ENCODE results near the gene XPO5. TPM values are rescaled to one million over a fixed set of nuclear protein-coding genes. Genes with fewer than 3 reads are reported as not detected.

Gene XPO5
- polyA plus RNA-seq, 1 donor (not counting 4 experiments of a cell fraction or from before 2014, with no cell fraction given), result 49.9 TPM

- H3K9me3 ChIP-seq (ENCODE audit: control insufficient read depth, low read depth, low read length), result no peaks in the 10 kb centered on the region
- no peak for TF ChIP-seq CTCF (optimal IDR thresholded peaks at IDR 0.05 in 1 of 3, IDR thresholded peaks at IDR 0.05 in 1 of 3, conservative IDR thresholded peaks at IDR 0.05 in 1 of 3; ENCODE audit: extremely low read depth in 1 of 3, insufficient read depth in 2 of 3, low read length in 3 of 3)
- TF ChIP-seq EZH2 (IDR thresholded peaks at IDR 0.05; ENCODE audit: low read length), result no peak
- DNase-seq (ENCODE audit: low read depth, low spot score), result no peak
- H3K4me1 ChIP-seq (ENCODE audit: control insufficient read depth, extremely low read depth, insufficient read depth, low read length), result peaks cover 49% of the 10 kb centered on the region
- H3K4me2 ChIP-seq (ENCODE audit: control insufficient read depth, extremely low read depth, insufficient read depth, low read depth, low read length), result peak overlapping the region; percentile 99
- dilution Hi-C loops (cut with MboI; ENCODE audit: extremely low pct_ligation_motif_present, low sequenced_read_pairs), result no loop called here
- peak overlapping the region; percentile 15 for H2AFZ ChIP-seq (ENCODE audit: control insufficient read depth, low read length)
- peak overlapping the region; percentile 90 for H3K9ac ChIP-seq (ENCODE audit: control insufficient read depth, extremely low read depth, insufficient read depth, low read length)
- H3K36me3 ChIP-seq (ENCODE audit: control insufficient read depth in 2 of 2, extremely low read depth in 1 of 2, insufficient read depth in 2 of 2, low read length in 2 of 2), result peaks cover under 1 to 3% of the 10 kb centered on the region in 2 experiments
- peaks cover 35% of the 10 kb centered on the region for H3K79me2 ChIP-seq (ENCODE audit: control insufficient read depth, insufficient read depth, low read length)
- FAIRE-seq, result no peak
- peak overlapping the region; percentile 88 for H3K27ac ChIP-seq (ENCODE audit: control insufficient read depth, insufficient read depth, low read length)
- no peaks in the 10 kb centered on the region for H4K20me1 ChIP-seq (ENCODE audit: control insufficient read depth, extremely low read depth, insufficient read depth, low read length)
- H3K4me3 ChIP-seq (ENCODE audit: control insufficient read depth in 2 of 3, extremely low read depth in 1 of 3, insufficient read depth in 2 of 3, low read depth in 1 of 3, low read length in 3 of 3), result peak overlapping the region; percentile 52 to 85 (median 77)
- no peaks in the 10 kb centered on the region for H3K27me3 ChIP-seq (ENCODE audit: control insufficient read depth, extremely low read depth, insufficient read depth, low read length)
- H3K9me1 ChIP-seq (ENCODE audit: control insufficient read depth, extremely low read depth, insufficient read depth, low read length), result no peaks in the 10 kb centered on the region
These were observed 97.8 kb downstream of the XPO5 start for GRCh38 chr6:43478008-43478372.

- peaks cover 45% of the 10 kb centered on the region for H3K4me1 ChIP-seq (ENCODE audit: control insufficient read depth, extremely low read depth, insufficient read depth, low read length)
- dilution Hi-C loops (cut with MboI; ENCODE audit: extremely low pct_ligation_motif_present, low sequenced_read_pairs), result no loop called here
These were observed 98.4 kb downstream of the XPO5 start, which contains the start of gene TJAP1 for GRCh38 chr6:43477235-43478007. TJAP1 (plus strand) TSS chr6:43477570; CDS start chr6:43499002, 21,432 bp downstream.

More at GRCh38 chr6:43477235-43478007, 98.4 kb downstream of the XPO5 start, which contains the start of gene TJAP1:
- Histone ChIP-seq H3K36me3 (ENCODE audit: control insufficient read depth in 2 of 2, extremely low read depth in 1 of 2, insufficient read depth in 2 of 2, low read length in 2 of 2) (peaks cover 0 to 3% of the 10 kb centered on the region in 2 experiments), H3K79me2 (ENCODE audit: control insufficient read depth, insufficient read depth, low read length) (peaks cover 29% of the 10 kb centered on the region), H3K27ac (ENCODE audit: control insufficient read depth, insufficient read depth, low read length) (peak within 1 kb of the TSS; percentile 88), H3K9me3 (ENCODE audit: control insufficient read depth, low read depth, low read length) (no peaks in the 10 kb centered on the region), H3K9ac (ENCODE audit: control insufficient read depth, extremely low read depth, insufficient read depth, low read length) (peak within 1 kb of the TSS; percentile 90), H3K4me3 (ENCODE audit: control insufficient read depth in 2 of 3, extremely low read depth in 1 of 3, insufficient read depth in 2 of 3, low read depth in 1 of 3, low read length in 3 of 3) (peak within 1 kb of the TSS; percentile 52 to 85 (median 77)), H2AFZ (ENCODE audit: control insufficient read depth, low read length) (peak within 1 kb of the TSS; percentile 75), H3K27me3 (ENCODE audit: control insufficient read depth, extremely low read depth, insufficient read depth, low read length) (no peaks in the 10 kb centered on the region), H3K9me1 (ENCODE audit: control insufficient read depth, extremely low read depth, insufficient read depth, low read length) (no peaks in the 10 kb centered on the region), H4K20me1 (ENCODE audit: control insufficient read depth, extremely low read depth, insufficient read depth, low read length) (no peaks in the 10 kb centered on the region), H3K4me2 (ENCODE audit: control insufficient read depth, extremely low read depth, insufficient read depth, low read depth, low read length) (peak within 1 kb of the TSS; percentile 99)
- DNase-seq (ENCODE audit: low read depth, low spot score) (no peak), FAIRE-seq (no peak)
- TF ChIP-seq EZH2 (IDR thresholded peaks at IDR 0.05; ENCODE audit: low read length) (no peak), CTCF (optimal IDR thresholded peaks at IDR 0.05 in 1 of 3, IDR thresholded peaks at IDR 0.05 in 1 of 3, conservative IDR thresholded peaks at IDR 0.05 in 1 of 3; ENCODE audit: extremely low read depth in 1 of 3, insufficient read depth in 2 of 3, low read length in 3 of 3) (no peak)
